Measurements from ENCODE around the gene DPH5.
"Not testable (repeated sequence)": the region's sequence is repeated elsewhere in the genome, so short reads cannot be mapped to it uniquely, and the experiment has no call there.

Gene DPH5

GRCh38 chr1:100976936-100977335, 48.6 kb downstream of the DPH5 start:
- no peak for DNase-seq

- DNase-seq: peak; percentile 56
These were observed 53.4 kb downstream of the DPH5 start for GRCh38 chr1:100972185-100972584.

GRCh38 chr1:100971021-100971420, 54.6 kb downstream of the DPH5 start:
- DNase-seq: no peak

- DNase-seq: no peak
These were observed 56.3 kb downstream of the DPH5 start for GRCh38 chr1:100969327-100969726.

- DNase-seq: no peak
These were observed 57.0 kb downstream of the DPH5 start for GRCh38 chr1:100968621-100969020.

- DNase-seq: no peak
These were observed 65.5 kb downstream of the DPH5 start for GRCh38 chr1:100960098-100960497.

GRCh38 chr1:100959502-100960060, 66.0 kb downstream of the DPH5 start:
- DNase-seq: no peak

GRCh38 chr1:100955322-100955721, 70.3 kb downstream of the DPH5 start:
- no peak for DNase-seq

- DNase-seq: no peak
These were observed 71.4 kb downstream of the DPH5 start for GRCh38 chr1:100953960-100954730.

- DNase-seq: not testable (repeated sequence)
These were observed 72.6 kb downstream of the DPH5 start for GRCh38 chr1:100952970-100953369.

- no peak for DNase-seq
These were observed 73.4 kb downstream of the DPH5 start for GRCh38 chr1:100952104-100952745.

GRCh38 chr1:100950781-100951180, 74.8 kb downstream of the DPH5 start:
- DNase-seq: no peak

GRCh38 chr1:100950337-100950736, 75.2 kb downstream of the DPH5 start:
- DNase-seq: no peak

- DNase-seq: peak; percentile 63
These were observed 75.9 kb downstream of the DPH5 start for GRCh38 chr1:100949515-100950158.

GRCh38 chr1:100948721-100949405, 76.7 kb downstream of the DPH5 start:
- not testable (repeated sequence) for DNase-seq

GRCh38 chr1:100947816-100948215, 77.8 kb downstream of the DPH5 start:
- DNase-seq: not testable (repeated sequence)

GRCh38 chr1:100946064-100946463, 79.5 kb downstream of the DPH5 start:
- DNase-seq: not testable (repeated sequence)

GRCh38 chr1:100943533-100943932, 82.1 kb downstream of the DPH5 start:
- DNase-seq: no peak

GRCh38 chr1:100942304-100943046, 83.1 kb downstream of the DPH5 start:
- DNase-seq: no peak

- no peak for DNase-seq
These were observed 83.9 kb downstream of the DPH5 start for GRCh38 chr1:100941580-100942216.

GRCh38 chr1:100941098-100941527, 84.5 kb downstream of the DPH5 start:
- DNase-seq: no peak

Measured in NCI-H146 (cell line).